Liver (tissue), 9 donors: ENCODE measurements around the gene HOXB3. TPM values are rescaled to one million over a fixed set of nuclear protein-coding genes. Genes with fewer than 3 reads are reported as not detected.
A peak's percentile ranks its signal among the peaks of the same experiment; 100 is the strongest.

Source experiments
- DNase-seq: peaks from one replicate; pipeline ENCODE4 v3.0.0-alpha.2; 2017; ENCODE audit warnings: low spot score
- H3K27ac ChIP-seq, 2 donors: one replicate each; pipeline ENCODE4 v1.7.0; 2013; ENCODE audit warnings: inconsistent platforms in 2 of 2, low read length in 2 of 2, control low read depth in 1 of 2, low read depth in 1 of 2, mild to moderate bottlenecking in 1 of 2
- H3K27me3 ChIP-seq, 4 donors: one replicate each; pipeline versions ENCODE4 v1.6.1 to v1.7.0; 2013; ENCODE audit warnings: low read length in 3 of 4, inconsistent platforms in 1 of 4, mild to moderate bottlenecking in 1 of 4, moderate library complexity in 1 of 4; ENCODE audit not compliant: control insufficient read depth in 4 of 4, insufficient read depth in 4 of 4
- H3K36me3 ChIP-seq, 4 donors: one replicate each; pipeline versions ENCODE4 v1.6.1 to v1.7.0; 2013; ENCODE audit warnings: low read length in 3 of 4, mild to moderate bottlenecking in 3 of 4, low read depth in 1 of 4, moderate library complexity in 1 of 4; ENCODE audit not compliant: control insufficient read depth in 4 of 4, insufficient read depth in 3 of 4
- H3K4me1 ChIP-seq, 4 donors: one replicate each; pipeline versions ENCODE4 v1.6.1 to v1.7.0; 2013; ENCODE audit warnings: low read length in 3 of 4, mild to moderate bottlenecking in 3 of 4, moderate library complexity in 1 of 4; ENCODE audit not compliant: control insufficient read depth in 4 of 4, insufficient read depth in 4 of 4
- H3K4me3 ChIP-seq, 3 donors: one replicate each; pipeline versions ENCODE4 v1.6.1 to v1.7.0; 2013; ENCODE audit warnings: low read length in 3 of 3, control low read depth in 1 of 3, low read depth in 1 of 3, mild to moderate bottlenecking in 1 of 3
- H3K9ac ChIP-seq, 2 donors: one replicate each; pipeline ENCODE4 v1.7.0; 2013; ENCODE audit warnings: low read length in 2 of 2, mild to moderate bottlenecking in 2 of 2, moderate library complexity in 2 of 2, control low read depth in 1 of 2, low read depth in 1 of 2
- H3K9me3 ChIP-seq, 4 donors: one replicate each; pipeline versions ENCODE4 v1.6.1 to v1.7.0; 2013; ENCODE audit warnings: low read length in 3 of 4; ENCODE audit not compliant: control insufficient read depth in 4 of 4
- EGR1 ChIP-seq, 2 donors: IDR thresholded peaks; 2 replicates each; pipeline ENCODE4 v1.6.1; 2016 to 2018; ENCODE audit warnings: antibody characterized with exemption in 2 of 2, low read depth in 2 of 2
- FOXA1 ChIP-seq: IDR thresholded peaks from 2 replicates; pipeline ENCODE4 v1.6.1; 2016; ENCODE audit warnings: antibody characterized with exemption
- FOXA2 ChIP-seq: IDR thresholded peaks from 2 replicates; pipeline ENCODE4 v1.6.1; 2016; ENCODE audit warnings: antibody characterized with exemption
- GABPA ChIP-seq, 2 donors: IDR thresholded peaks in 1 of 2; conservative IDR thresholded peaks in 1 of 2; 2 replicates each; pipeline ENCODE4 v1.6.1; 2016; ENCODE audit warnings: antibody characterized with exemption in 2 of 2, mild to moderate bottlenecking in 1 of 2, moderate library complexity in 1 of 2
- HNF4A ChIP-seq, 2 donors: conservative IDR thresholded peaks; 2 replicates each; pipeline ENCODE4 v1.6.1; 2016; ENCODE audit warnings: antibody characterized with exemption in 2 of 2, mild to moderate bottlenecking in 2 of 2
- HNF4G ChIP-seq: IDR thresholded peaks from 2 replicates; pipeline ENCODE4 v1.6.1; 2016; ENCODE audit warnings: antibody characterized with exemption
- JUND ChIP-seq, 2 donors: IDR thresholded peaks; 2 replicates each; pipeline ENCODE4 v1.6.1; 2016; ENCODE audit warnings: antibody characterized with exemption in 2 of 2
- NR2F2 ChIP-seq: IDR thresholded peaks from 2 replicates; pipeline ENCODE4 v1.6.1; 2016; ENCODE audit warnings: antibody characterized with exemption
- RAD21 ChIP-seq, 2 donors: IDR thresholded peaks; 2 replicates each; pipeline ENCODE4 v1.6.1; 2016; ENCODE audit warnings: antibody characterized with exemption in 2 of 2, mild to moderate bottlenecking in 2 of 2
- RXRA ChIP-seq, 2 donors: IDR thresholded peaks; 2 replicates each; pipeline ENCODE4 v1.6.1; 2017 to 2018; ENCODE audit warnings: antibody characterized with exemption in 2 of 2, mild to moderate bottlenecking in 1 of 2
- SP1 ChIP-seq: IDR thresholded peaks from 2 replicates; pipeline ENCODE4 v1.6.1; 2018; ENCODE audit warnings: antibody characterized with exemption, mild to moderate bottlenecking
- TAF1 ChIP-seq: conservative IDR thresholded peaks from 2 replicates; pipeline ENCODE4 v1.6.1; 2016; ENCODE audit warnings: antibody characterized with exemption, mild to moderate bottlenecking
- YY1 ChIP-seq: IDR thresholded peaks from 2 replicates; pipeline ENCODE4 v1.6.1; 2016; ENCODE audit warnings: antibody characterized with exemption, mild to moderate bottlenecking
- WGBS: extraction: QIAGEN DNeasy Blood & Tissue Kit; methylation state at CpG from one replicate; pipeline ENCODE4 v1.1.7; 2013; 5-methylcytosine and 5-hydroxymethylcytosine counted together
- polyA plus RNA-seq, 2 donors: library from polyadenylated mRNA; stranded (reverse) in 1 of 2; unstranded in 1 of 2; fragments of 200-250 nt in 1 of 2; fragments of >200 nt in 1 of 2; fragmentation: Nextera tagmentation in 1 of 2; extraction: Ambion mirVana in 1 of 2; gene quantifications; one replicate each; pipeline versions ENCODE4 v1.2.1 to v1.2.3, GENCODE V29; 2013 to 2015
- total RNA-seq, 2 donors: library from RNA; depleted of rRNA; stranded (reverse); fragments of >200 nt; gene quantifications; one replicate each; pipeline ENCODE4 v1.2.3, GENCODE V29; 2014
- TF ChIP-seq, protein P1 (sequence below): IDR thresholded peaks from 2 replicates; pipeline ENCODE4 v1.6.1; 2016; ENCODE audit warnings: antibody characterized with exemption
- TF ChIP-seq, protein P2 (sequence below): IDR thresholded peaks from 2 replicates; pipeline ENCODE4 v1.6.1; 2016; ENCODE audit warnings: antibody characterized with exemption
- TF ChIP-seq, protein P3 (sequence below): IDR thresholded peaks from 2 replicates; pipeline ENCODE4 v1.6.1; 2016; ENCODE audit warnings: antibody characterized with exemption, mild to moderate bottlenecking
- TF ChIP-seq, protein P4 (sequence below): IDR thresholded peaks from 2 replicates; pipeline ENCODE4 v1.6.1; 2016; ENCODE audit warnings: antibody characterized with exemption
- TF ChIP-seq, protein P5 (sequence below): fragments of 150-350 bp; IDR thresholded peaks from 2 replicates; pipeline ENCODE4 v1.5.1; 2017; ENCODE audit warnings: improper control_type of control experiment, low read depth, low read length; ENCODE audit not compliant: missing input control
- donor health status: healthy.
- donor health status: healthy.
- donor health status: healthy.
- donor health status: healthy.
- donor health status: healthy.

HOXB3 gene
- total and polyA plus RNA-seq, 4 donors, result 0.75 to 2.2 (median 1.2) TPM

DNA sequence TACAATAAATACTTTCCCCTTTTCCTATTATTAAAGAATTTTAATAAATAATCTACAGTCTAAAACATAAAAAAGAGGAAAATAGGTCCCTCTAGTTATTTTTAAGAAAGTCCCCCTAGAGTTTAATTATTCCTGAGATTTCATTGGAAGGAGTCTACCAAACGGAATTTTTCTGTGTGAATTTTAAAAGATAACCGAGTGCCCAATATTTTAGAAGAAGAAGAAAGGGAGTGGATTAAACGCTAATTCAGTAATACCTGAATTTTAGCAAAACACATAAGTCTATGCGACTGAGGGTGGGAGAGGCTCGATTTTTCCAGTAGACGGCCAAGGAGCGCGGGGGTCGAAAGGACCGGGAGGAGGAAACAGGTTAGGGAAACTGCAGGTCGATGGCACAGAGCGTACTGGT, 47.3 kb downstream of the HOXB3 start:
- WGBS, result 6% methylated on average over 12 of the region's 12 CpGs
- peaks cover 0 to 11% (median 3%) of the 10 kb centered on the region in 4 donors for H3K4me1 ChIP-seq

DNA sequence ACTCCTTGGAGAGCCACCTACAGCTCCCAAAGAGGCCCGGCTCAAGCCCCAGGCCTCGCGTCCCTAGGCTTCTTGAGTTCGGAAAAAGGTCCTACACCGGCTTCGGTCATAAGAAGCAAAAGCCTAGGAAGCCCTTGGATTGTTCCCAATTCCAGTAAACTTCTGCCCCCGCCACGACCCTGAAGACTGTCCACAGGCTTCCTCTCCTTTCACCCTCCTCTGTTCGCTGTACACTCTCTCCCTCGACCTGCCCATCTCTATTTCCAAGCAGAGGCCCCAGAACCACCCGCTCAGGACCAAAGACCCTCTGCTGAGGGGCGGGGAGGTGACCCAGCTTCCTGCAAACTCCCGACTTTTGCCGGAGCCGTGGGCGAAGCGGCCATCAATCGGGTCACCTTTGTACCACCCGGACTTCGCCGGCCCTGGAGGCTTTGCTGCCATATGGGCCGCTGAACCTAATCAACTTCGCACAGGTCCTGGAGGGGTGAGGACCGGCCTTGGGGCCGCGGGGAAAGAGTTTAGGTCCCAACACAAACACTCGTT, 47.9 kb downstream of the HOXB3 start:
- Histone ChIP-seq H3K27ac (peak overlapping the region; percentile 72 to 81), H3K4me3 (peak overlapping the region in 2 of 3 donors; percentile 8 to 18), H3K36me3 (no peaks in the 10 kb centered on the region), H3K27me3 (peaks cover 2 to 14% (median 3%) of the 10 kb centered on the region in 4 donors), H3K9me3 (no peaks in the 10 kb centered on the region), H3K9ac (peak overlapping the region in 1 of 2 donors; percentile 58), H3K4me1 (peaks cover 0 to 9% (median 3%) of the 10 kb centered on the region in 4 donors)
- WGBS, result 16% methylated on average over 27 of the region's 27 CpGs
- DNase-seq, result peak; percentile 58
- TF ChIP-seq, protein P1, sequence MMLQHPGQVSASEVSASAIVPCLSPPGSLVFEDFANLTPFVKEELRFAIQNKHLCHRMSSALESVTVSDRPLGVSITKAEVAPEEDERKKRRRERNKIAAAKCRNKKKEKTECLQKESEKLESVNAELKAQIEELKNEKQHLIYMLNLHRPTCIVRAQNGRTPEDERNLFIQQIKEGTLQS, result no peak
- TF ChIP-seq, protein P2, sequence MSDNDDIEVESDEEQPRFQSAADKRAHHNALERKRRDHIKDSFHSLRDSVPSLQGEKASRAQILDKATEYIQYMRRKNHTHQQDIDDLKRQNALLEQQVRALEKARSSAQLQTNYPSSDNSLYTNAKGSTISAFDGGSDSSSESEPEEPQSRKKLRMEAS, result no peak
- TF ChIP-seq RXRA (IDR thresholded peaks at IDR 0.05) (no peak), FOXA2 (no peak), NR2F2 (no peak), EGR1 (IDR thresholded peaks at IDR 0.05; ENCODE audit: low read depth in 2 of 2) (no peak), FOXA1 (no peak), HNF4A (conservative IDR thresholded peaks at IDR 0.05) (no peak), GABPA (IDR thresholded peaks at IDR 0.05 in 1 of 2, conservative IDR thresholded peaks at IDR 0.05 in 1 of 2) (no peak), RAD21 (IDR thresholded peaks at IDR 0.05) (no peak), TAF1 (no peak), JUND (IDR thresholded peaks at IDR 0.05) (no peak), SP1 (no peak), HNF4G (no peak), YY1 (no peak)
- TF ChIP-seq, protein P3, sequence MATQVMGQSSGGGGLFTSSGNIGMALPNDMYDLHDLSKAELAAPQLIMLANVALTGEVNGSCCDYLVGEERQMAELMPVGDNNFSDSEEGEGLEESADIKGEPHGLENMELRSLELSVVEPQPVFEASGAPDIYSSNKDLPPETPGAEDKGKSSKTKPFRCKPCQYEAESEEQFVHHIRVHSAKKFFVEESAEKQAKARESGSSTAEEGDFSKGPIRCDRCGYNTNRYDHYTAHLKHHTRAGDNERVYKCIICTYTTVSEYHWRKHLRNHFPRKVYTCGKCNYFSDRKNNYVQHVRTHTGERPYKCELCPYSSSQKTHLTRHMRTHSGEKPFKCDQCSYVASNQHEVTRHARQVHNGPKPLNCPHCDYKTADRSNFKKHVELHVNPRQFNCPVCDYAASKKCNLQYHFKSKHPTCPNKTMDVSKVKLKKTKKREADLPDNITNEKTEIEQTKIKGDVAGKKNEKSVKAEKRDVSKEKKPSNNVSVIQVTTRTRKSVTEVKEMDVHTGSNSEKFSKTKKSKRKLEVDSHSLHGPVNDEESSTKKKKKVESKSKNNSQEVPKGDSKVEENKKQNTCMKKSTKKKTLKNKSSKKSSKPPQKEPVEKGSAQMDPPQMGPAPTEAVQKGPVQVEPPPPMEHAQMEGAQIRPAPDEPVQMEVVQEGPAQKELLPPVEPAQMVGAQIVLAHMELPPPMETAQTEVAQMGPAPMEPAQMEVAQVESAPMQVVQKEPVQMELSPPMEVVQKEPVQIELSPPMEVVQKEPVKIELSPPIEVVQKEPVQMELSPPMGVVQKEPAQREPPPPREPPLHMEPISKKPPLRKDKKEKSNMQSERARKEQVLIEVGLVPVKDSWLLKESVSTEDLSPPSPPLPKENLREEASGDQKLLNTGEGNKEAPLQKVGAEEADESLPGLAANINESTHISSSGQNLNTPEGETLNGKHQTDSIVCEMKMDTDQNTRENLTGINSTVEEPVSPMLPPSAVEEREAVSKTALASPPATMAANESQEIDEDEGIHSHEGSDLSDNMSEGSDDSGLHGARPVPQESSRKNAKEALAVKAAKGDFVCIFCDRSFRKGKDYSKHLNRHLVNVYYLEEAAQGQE, result no peak
- TF ChIP-seq, protein P4, sequence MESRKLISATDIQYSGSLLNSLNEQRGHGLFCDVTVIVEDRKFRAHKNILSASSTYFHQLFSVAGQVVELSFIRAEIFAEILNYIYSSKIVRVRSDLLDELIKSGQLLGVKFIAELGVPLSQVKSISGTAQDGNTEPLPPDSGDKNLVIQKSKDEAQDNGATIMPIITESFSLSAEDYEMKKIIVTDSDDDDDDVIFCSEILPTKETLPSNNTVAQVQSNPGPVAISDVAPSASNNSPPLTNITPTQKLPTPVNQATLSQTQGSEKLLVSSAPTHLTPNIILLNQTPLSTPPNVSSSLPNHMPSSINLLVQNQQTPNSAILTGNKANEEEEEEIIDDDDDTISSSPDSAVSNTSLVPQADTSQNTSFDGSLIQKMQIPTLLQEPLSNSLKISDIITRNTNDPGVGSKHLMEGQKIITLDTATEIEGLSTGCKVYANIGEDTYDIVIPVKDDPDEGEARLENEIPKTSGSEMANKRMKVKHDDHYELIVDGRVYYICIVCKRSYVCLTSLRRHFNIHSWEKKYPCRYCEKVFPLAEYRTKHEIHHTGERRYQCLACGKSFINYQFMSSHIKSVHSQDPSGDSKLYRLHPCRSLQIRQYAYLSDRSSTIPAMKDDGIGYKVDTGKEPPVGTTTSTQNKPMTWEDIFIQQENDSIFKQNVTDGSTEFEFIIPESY, result no peak
- TF ChIP-seq, protein P5, sequence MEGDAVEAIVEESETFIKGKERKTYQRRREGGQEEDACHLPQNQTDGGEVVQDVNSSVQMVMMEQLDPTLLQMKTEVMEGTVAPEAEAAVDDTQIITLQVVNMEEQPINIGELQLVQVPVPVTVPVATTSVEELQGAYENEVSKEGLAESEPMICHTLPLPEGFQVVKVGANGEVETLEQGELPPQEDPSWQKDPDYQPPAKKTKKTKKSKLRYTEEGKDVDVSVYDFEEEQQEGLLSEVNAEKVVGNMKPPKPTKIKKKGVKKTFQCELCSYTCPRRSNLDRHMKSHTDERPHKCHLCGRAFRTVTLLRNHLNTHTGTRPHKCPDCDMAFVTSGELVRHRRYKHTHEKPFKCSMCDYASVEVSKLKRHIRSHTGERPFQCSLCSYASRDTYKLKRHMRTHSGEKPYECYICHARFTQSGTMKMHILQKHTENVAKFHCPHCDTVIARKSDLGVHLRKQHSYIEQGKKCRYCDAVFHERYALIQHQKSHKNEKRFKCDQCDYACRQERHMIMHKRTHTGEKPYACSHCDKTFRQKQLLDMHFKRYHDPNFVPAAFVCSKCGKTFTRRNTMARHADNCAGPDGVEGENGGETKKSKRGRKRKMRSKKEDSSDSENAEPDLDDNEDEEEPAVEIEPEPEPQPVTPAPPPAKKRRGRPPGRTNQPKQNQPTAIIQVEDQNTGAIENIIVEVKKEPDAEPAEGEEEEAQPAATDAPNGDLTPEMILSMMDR, result no peak

More for the DNA sequence above, 47.3 kb downstream of the HOXB3 start:
- peak overlapping the region; percentile 61 to 77 for H3K27ac ChIP-seq
- peak overlapping the region in 1 of 2 donors; percentile 58 for H3K9ac ChIP-seq
- no peaks in the 10 kb centered on the region for H3K9me3 ChIP-seq
- no peaks in the 10 kb centered on the region for H3K36me3 ChIP-seq
- TF ChIP-seq YY1, result no peak
- no peak for TF ChIP-seq FOXA2
- no peak for TF ChIP-seq HNF4G
- no peak for TF ChIP-seq SP1
- TF ChIP-seq RXRA (IDR thresholded peaks at IDR 0.05), result no peak
- TF ChIP-seq GABPA (IDR thresholded peaks at IDR 0.05 in 1 of 2, conservative IDR thresholded peaks at IDR 0.05 in 1 of 2), result no peak
- TF ChIP-seq, protein P3, result no peak
- TF ChIP-seq HNF4A (conservative IDR thresholded peaks at IDR 0.05), result no peak
- no peak for DNase-seq
- H3K27me3 ChIP-seq, result peaks cover 2 to 16% (median 3%) of the 10 kb centered on the region in 4 donors
- peak overlapping the region in 2 of 3 donors; percentile 27 to 57 for H3K4me3 ChIP-seq
